Neural crest cell (in vitro differentiated cells): ENCODE measurements around the gene PCDH9. TPM values are rescaled to one million over a fixed set of nuclear protein-coding genes. Genes with fewer than 3 reads are reported as not detected.

ENCODE experiments used
- DNase-seq: peaks from one replicate; pipeline ENCODE4 v3.0.0; 2021; ENCODE audit warnings: low read depth, mixed read lengths, low spot score
- H3K27ac Mint-ChIP-seq: one replicate; pipeline ENCODE4 v1.8.0; 2021; ENCODE audit warnings: mild to moderate bottlenecking, mixed read lengths; ENCODE audit not compliant: unreplicated experiment
- H3K27me3 Mint-ChIP-seq: 2 replicates; pipeline ENCODE4 v1.8.0; 2021; ENCODE audit warnings: low read depth, mild to moderate bottlenecking, mixed read lengths
- H3K36me3 Mint-ChIP-seq: 2 replicates; pipeline ENCODE4 v1.8.0; 2021; ENCODE audit warnings: low read depth, mild to moderate bottlenecking, mixed read lengths
- H3K4me1 Mint-ChIP-seq: 2 replicates; pipeline ENCODE4 v1.8.0; 2021; ENCODE audit warnings: mixed read lengths
- H3K4me3 Mint-ChIP-seq: one replicate; pipeline ENCODE4 v1.8.0; 2021; ENCODE audit warnings: mild to moderate bottlenecking, mixed read lengths
- H3K9me3 Mint-ChIP-seq: 2 replicates; pipeline ENCODE4 v1.8.0; 2021; ENCODE audit warnings: mixed read lengths
- total RNA-seq: library from RNA; stranded (reverse); gene quantifications from 2 replicates; pipeline ENCODE4 v1.2.1, GENCODE V29; 2021
- TF ChIP-seq, protein P1 (sequence below): fragments of 200-600 bp; sonication (generic); conservative IDR thresholded peaks from 2 replicates; pipeline ENCODE4 v1.5.0; 2021; ENCODE audit warnings: antibody characterized with exemption, mild to moderate bottlenecking

The PCDH9 gene
- total RNA-seq, 1 donor from 2014 or later = 6.3 TPM

DNA sequence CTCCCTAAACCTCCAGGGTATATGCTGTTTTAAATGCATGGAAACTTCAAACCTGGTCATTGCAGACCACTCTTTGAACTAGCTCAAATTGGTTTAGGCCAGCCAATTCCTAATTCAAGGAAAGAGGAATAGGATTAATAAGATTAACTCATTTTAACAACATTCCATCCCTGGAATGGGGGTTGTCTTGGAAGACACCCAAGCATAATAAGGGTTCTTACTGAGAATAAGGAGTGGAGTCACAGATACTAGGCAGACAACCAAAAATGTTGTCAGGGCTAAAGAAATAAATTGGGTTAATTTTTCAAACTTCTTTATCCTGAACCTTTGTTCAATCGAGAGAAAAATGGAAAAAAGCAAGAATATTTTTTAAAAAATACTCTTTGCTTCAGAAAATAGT, 186.2 kb downstream of the PCDH9 start:
- Mint-ChIP-seq H3K4me1 (peaks cover 8% of the 10 kb centered on the region), H3K27me3 (no peaks in the 10 kb centered on the region), H3K9me3 (no peaks in the 10 kb centered on the region), H3K36me3 (no peaks in the 10 kb centered on the region), H3K4me3 (no peak overlapping the region), H3K27ac (no peak overlapping the region)
- DNase-seq = no peak
- TF ChIP-seq, protein P1, sequence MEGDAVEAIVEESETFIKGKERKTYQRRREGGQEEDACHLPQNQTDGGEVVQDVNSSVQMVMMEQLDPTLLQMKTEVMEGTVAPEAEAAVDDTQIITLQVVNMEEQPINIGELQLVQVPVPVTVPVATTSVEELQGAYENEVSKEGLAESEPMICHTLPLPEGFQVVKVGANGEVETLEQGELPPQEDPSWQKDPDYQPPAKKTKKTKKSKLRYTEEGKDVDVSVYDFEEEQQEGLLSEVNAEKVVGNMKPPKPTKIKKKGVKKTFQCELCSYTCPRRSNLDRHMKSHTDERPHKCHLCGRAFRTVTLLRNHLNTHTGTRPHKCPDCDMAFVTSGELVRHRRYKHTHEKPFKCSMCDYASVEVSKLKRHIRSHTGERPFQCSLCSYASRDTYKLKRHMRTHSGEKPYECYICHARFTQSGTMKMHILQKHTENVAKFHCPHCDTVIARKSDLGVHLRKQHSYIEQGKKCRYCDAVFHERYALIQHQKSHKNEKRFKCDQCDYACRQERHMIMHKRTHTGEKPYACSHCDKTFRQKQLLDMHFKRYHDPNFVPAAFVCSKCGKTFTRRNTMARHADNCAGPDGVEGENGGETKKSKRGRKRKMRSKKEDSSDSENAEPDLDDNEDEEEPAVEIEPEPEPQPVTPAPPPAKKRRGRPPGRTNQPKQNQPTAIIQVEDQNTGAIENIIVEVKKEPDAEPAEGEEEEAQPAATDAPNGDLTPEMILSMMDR = no peak

DNA sequence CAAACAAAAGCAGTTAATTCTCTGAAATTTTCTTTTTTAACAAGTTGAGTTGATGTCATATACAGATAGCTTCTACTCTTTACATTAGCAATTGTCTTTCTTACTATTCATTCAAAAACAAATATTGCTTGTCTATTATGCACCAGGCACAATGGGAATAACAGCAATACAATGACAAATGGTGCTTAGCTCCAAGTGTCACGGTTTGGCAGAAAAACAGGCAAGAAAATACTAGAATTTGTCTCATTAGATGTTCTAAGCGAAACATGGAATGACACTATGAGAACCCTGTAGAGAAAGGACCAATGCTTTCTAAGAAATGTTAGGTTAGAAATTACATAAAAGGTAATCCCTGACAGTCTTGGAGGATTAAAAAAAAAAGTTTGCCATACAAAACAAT, 187.6 kb downstream of the PCDH9 start:
- Mint-ChIP-seq H3K27me3 (no peaks in the 10 kb centered on the region), H3K9me3 (no peaks in the 10 kb centered on the region)
- no peak for DNase-seq

DNA sequence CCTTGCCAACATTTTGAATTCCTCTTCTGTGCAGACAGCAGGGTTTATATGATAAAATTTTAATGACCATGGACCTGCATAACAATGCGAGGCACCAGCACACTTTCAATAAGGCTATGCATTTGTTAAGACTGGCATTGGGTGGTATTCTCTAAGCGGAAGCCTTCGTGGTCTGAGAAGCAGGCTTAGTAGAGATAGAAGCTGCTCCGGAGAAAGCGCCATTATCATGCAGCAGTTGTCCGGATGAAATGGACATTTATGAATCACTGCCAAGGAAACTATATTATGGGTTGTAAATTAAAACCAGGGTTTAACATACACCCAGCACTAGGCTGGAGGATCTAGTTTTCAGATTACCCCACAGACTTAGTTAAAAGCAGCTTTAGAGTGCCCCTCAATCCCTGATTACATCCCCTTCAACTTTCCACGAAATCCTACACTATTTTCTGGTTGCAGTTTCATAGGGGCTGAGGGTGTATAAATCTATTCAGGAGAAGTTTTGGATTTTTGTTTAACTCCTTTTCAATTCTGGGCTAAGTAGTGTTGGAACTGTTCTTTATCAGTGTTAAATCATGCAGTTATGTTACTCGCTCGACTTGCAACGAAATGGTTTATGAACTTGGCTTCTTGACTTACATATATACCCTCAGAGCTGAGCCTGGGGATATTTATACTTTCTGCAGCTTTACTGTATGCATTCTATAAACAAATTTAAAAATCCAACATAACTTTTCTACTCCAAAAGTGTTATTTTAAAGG, 193.3 kb downstream of the PCDH9 start:
- H3K4me3 Mint-ChIP-seq = no peak overlapping the region
- no peak overlapping the region for H3K27ac Mint-ChIP-seq
- no peaks in the 10 kb centered on the region for H3K9me3 Mint-ChIP-seq
- no peaks in the 10 kb centered on the region for H3K27me3 Mint-ChIP-seq
- H3K36me3 Mint-ChIP-seq = no peaks in the 10 kb centered on the region
- TF ChIP-seq, protein P1 = no peak
- no peak for DNase-seq
- H3K4me1 Mint-ChIP-seq = no peaks in the 10 kb centered on the region

More for the DNA sequence above, 187.6 kb downstream of the PCDH9 start:
- H3K36me3 Mint-ChIP-seq = no peaks in the 10 kb centered on the region
- no peak overlapping the region for H3K27ac Mint-ChIP-seq
- no peak overlapping the region for H3K4me3 Mint-ChIP-seq
- TF ChIP-seq, protein P1 = no peak
- peaks cover 4% of the 10 kb centered on the region for H3K4me1 Mint-ChIP-seq

DNA sequence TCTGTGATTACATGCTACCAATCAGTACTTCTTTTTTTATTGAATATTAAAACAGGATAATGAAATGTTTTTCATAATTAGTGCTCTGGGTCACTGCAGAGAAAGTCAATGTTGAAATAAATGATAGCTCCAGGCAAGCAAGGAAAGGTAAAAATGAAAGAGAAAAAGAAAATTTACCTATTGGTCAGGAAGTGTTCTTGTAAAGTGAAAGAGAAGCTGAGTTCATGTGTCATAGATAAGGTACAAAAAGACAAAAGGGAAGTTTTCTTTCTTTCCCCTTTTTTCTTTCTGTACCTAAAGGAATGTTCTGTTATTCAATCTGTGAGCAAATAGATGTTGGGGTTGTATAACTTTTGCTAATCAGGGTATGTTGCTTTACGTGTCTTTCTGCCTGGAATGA, 197.0 kb downstream of the PCDH9 start:
- Mint-ChIP-seq H3K4me3 (no peak overlapping the region), H3K27me3 (no peaks in the 10 kb centered on the region), H3K9me3 (no peaks in the 10 kb centered on the region), H3K27ac (peak overlapping the region; percentile 21), H3K4me1 (no peaks in the 10 kb centered on the region), H3K36me3 (peaks cover 2% of the 10 kb centered on the region)
- DNase-seq = no peak
- TF ChIP-seq, protein P1 = no peak

DNA sequence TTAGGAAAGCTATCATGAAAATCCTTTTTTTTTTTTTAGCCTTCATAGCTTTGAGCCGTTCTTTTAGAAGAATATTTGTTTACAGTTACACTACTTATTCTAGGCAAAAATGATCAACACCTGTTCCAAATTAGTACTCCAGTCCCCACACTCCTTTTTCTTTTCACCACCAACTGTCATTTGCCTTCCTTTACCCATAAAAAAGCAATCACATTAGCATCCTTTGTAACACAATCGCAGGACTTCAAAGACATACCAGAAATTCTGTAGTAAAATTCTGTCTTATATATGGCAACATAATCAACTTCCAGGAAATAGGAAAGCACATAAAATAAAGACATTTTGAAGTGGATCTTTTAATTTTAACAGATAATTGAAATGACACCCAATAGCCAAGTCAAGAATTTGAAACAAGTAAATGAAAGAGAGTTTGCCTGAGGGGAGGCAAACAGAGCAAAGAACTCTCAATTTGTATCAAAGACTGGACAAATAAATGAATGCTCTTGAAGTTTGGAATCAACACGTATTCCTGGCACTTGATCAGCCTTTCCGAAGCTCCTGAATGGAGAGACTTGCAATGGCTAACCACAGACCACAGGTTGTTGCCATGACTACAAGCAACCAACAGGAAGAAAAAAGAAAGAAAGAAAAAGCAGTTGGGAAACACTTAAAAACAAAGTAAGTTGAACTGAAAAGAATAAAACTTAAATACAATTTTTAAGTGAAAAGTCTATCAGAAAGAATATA, 206.8 kb downstream of the PCDH9 start:
- H3K36me3 Mint-ChIP-seq = no peaks in the 10 kb centered on the region
- H3K4me1 Mint-ChIP-seq = peaks cover 16% of the 10 kb centered on the region
- DNase-seq = no peak
- H3K27ac Mint-ChIP-seq = peak overlapping the region; percentile 30
- no peaks in the 10 kb centered on the region for H3K9me3 Mint-ChIP-seq
- no peak overlapping the region for H3K4me3 Mint-ChIP-seq
- TF ChIP-seq, protein P1 = no peak
- H3K27me3 Mint-ChIP-seq = no peaks in the 10 kb centered on the region
